H1 (cell line): ENCODE data around the gene RNASE13. TPM values are rescaled to one million over a fixed set of nuclear protein-coding genes. Genes with fewer than 3 reads are reported as not detected.

Experiments used
- CTCF ChIA-PET: fragments of 300-600 bp; sonication (Branson Sonifier 250); formaldehyde crosslinking; loops from one replicate; lab custom pipeline; 2021; ENCODE audit not compliant: partially characterized antibody; lab: Charles Lee
- POLR2A ChIA-PET: fragments of 300-600 bp; sonication (Branson Sonifier 250); formaldehyde crosslinking; loops from one replicate; lab custom pipeline; 2021; ENCODE audit warnings: inconsistent platforms; ENCODE audit not compliant: partially characterized antibody; lab: Charles Lee
- DNase-seq, 2 experiments: peaks; one replicate each; pipeline versions ENCODE4 v3.0.0 to v3.0.0-alpha.2; 2010 to 2022; ENCODE audit warnings: low spot score in 2 of 2, low read depth in 1 of 2, mixed read lengths in 1 of 2
- FAIRE-seq: peaks from 2 replicates; lab custom pipeline; 2011; peaks lifted over from hg19 to GRCh38; lab: Jason Lieb, UNC
- H2AFZ ChIP-seq: 2 replicates; pipeline ENCODE4 v1.8.1; 2012; ENCODE audit warnings: low read length, inconsistent platforms
- H2AK5ac ChIP-seq: 2 replicates; pipeline ENCODE4 v1.6.1; 2013; ENCODE audit warnings: low read depth, low read length
- H2BK120ac ChIP-seq: replicated peaks from 2 replicates; pipeline ENCODE3; 2013; ENCODE audit warnings: low read depth, low read length, inconsistent platforms
- H2BK12ac ChIP-seq: 2 replicates; pipeline ENCODE4 v1.6.1; 2013; ENCODE audit warnings: low read depth, low read length
- H2BK15ac ChIP-seq: 2 replicates; pipeline ENCODE4 v1.6.1; 2013; ENCODE audit warnings: low read length
- H2BK20ac ChIP-seq: 2 replicates; pipeline ENCODE4 v1.6.1; 2013; ENCODE audit warnings: low read length
- H2BK5ac ChIP-seq: 2 replicates; pipeline ENCODE4 v1.6.1; 2013; ENCODE audit warnings: low read depth, low read length
- H3K14ac ChIP-seq: 2 replicates; pipeline ENCODE4 v1.6.1; 2013; ENCODE audit warnings: inconsistent platforms; ENCODE audit not compliant: insufficient read length
- H3K18ac ChIP-seq: 2 replicates; pipeline ENCODE4 v1.6.1; 2013; ENCODE audit warnings: low read length; ENCODE audit errors: extremely low read depth
- H3K23ac ChIP-seq: 2 replicates; pipeline ENCODE4 v1.6.1; 2013; ENCODE audit warnings: inconsistent platforms; ENCODE audit not compliant: insufficient read length
- H3K23me2 ChIP-seq: 2 replicates; pipeline ENCODE4 v1.6.1; 2013; ENCODE audit warnings: low read depth, low read length
- H3K27ac ChIP-seq: 2 replicates; pipeline ENCODE4 v1.6.1; 2011; ENCODE audit warnings: low read depth, low read length, inconsistent platforms
- H3K27me3 ChIP-seq, 4 experiments: replicated peaks in 1 of 4; 1 replicate in 1 of 4; 2 replicates in 3 of 4; pipeline versions ENCODE4 v1.6.1 to v1.8.1; 2011 to 2013; ENCODE audit warnings: low read length in 3 of 4, mild to moderate bottlenecking in 3 of 4, inconsistent platforms in 2 of 4, mixed read lengths in 2 of 4, moderate library complexity in 1 of 4; ENCODE audit not compliant: control insufficient read depth in 3 of 4, insufficient read depth in 3 of 4; ENCODE audit errors: extremely low read depth in 1 of 4
- H3K36me3 ChIP-seq, 4 experiments: 2 replicates each; pipeline versions ENCODE4 v1.6.1 to v1.8.1; 2011 to 2013; ENCODE audit warnings: mild to moderate bottlenecking in 4 of 4, low read length in 3 of 4, moderate library complexity in 2 of 4, control low read depth in 1 of 4, inconsistent platforms in 1 of 4; ENCODE audit not compliant: insufficient read depth in 4 of 4, control insufficient read depth in 2 of 4
- H3K4ac ChIP-seq: replicated peaks from 2 replicates; pipeline ENCODE3; 2013; ENCODE audit warnings: low read length, low read depth, mixed read lengths, inconsistent platforms; ENCODE audit not compliant: insufficient read length
- H3K4me1 ChIP-seq, 4 experiments: replicated peaks in 1 of 4; 1 replicate in 1 of 4; 2 replicates in 3 of 4; pipeline versions ENCODE4 v1.6.1 to v1.8.1; 2011 to 2013; ENCODE audit warnings: low read length in 3 of 4, inconsistent platforms in 2 of 4, mixed read lengths in 1 of 4; ENCODE audit not compliant: insufficient read depth in 4 of 4, control insufficient read depth in 3 of 4
- H3K4me2 ChIP-seq, 2 experiments: 2 replicates each; pipeline versions ENCODE4 v1.6.1 to v1.8.1; 2011 to 2013; ENCODE audit warnings: low read depth in 2 of 2, low read length in 2 of 2, control low read depth in 1 of 2, inconsistent platforms in 1 of 2, mild to moderate bottlenecking in 1 of 2; ENCODE audit not compliant: insufficient read depth in 1 of 2
- H3K4me3 ChIP-seq, 4 experiments: fragments of 200-600, 300-600 bp in 1 of 4; sonication (generic), shearing (Covaris generic), sonication (Bioruptor Twin) in 1 of 4; 2 replicates each; pipeline versions ENCODE4 v1.5.1 to v1.8.1; 2011 to 2016; ENCODE audit warnings: low read length in 4 of 4, low read depth in 3 of 4, control low read depth in 2 of 4, inconsistent platforms in 2 of 4, mild to moderate bottlenecking in 2 of 4, mixed read lengths in 1 of 4, moderate library complexity in 1 of 4; ENCODE audit not compliant: insufficient read depth in 2 of 4; ENCODE audit errors: extremely low read depth in 1 of 4
- H3K56ac ChIP-seq: replicated peaks from 2 replicates; pipeline ENCODE3; 2013; ENCODE audit warnings: low read depth, mild to moderate bottlenecking, mixed read lengths, low read length, inconsistent platforms; ENCODE audit not compliant: insufficient read length
- H3K79me1 ChIP-seq: 2 replicates; pipeline ENCODE4 v1.6.1; 2013; ENCODE audit warnings: low read depth, low read length, control low read depth
- H3K79me2 ChIP-seq, 2 experiments: 2 replicates each; pipeline versions ENCODE4 v1.6.1 to v1.8.1; 2012 to 2013; ENCODE audit warnings: low read length in 2 of 2, mild to moderate bottlenecking in 2 of 2, inconsistent platforms in 1 of 2; ENCODE audit not compliant: insufficient read depth in 2 of 2, control insufficient read depth in 1 of 2
- H3K9ac ChIP-seq, 4 experiments: replicated peaks in 1 of 4; 1 replicate in 1 of 4; 2 replicates in 3 of 4; pipeline versions ENCODE4 v1.6.1 to v1.8.1; 2011 to 2013; ENCODE audit warnings: low read depth in 3 of 4, low read length in 3 of 4, control low read depth in 2 of 4, mild to moderate bottlenecking in 2 of 4, moderate library complexity in 2 of 4, inconsistent platforms in 1 of 4; ENCODE audit errors: extremely low read depth in 1 of 4
- H3K9me3 ChIP-seq, 2 experiments: 2 replicates each; pipeline versions ENCODE4 v1.6.1 to v1.8.1; 2012 to 2013; ENCODE audit warnings: mild to moderate bottlenecking in 2 of 2, moderate library complexity in 2 of 2, control low read depth in 1 of 2, inconsistent platforms in 1 of 2, low read depth in 1 of 2, low read length in 1 of 2, mixed read lengths in 1 of 2; ENCODE audit not compliant: insufficient read depth in 2 of 2
- H4K20me1 ChIP-seq, 2 experiments: replicated peaks in 1 of 2; 2 replicates each; pipeline versions ENCODE3 to v1.8.1; 2011 to 2013; ENCODE audit warnings: inconsistent platforms in 2 of 2, low read length in 2 of 2, mild to moderate bottlenecking in 1 of 2; ENCODE audit not compliant: insufficient read depth in 2 of 2, control insufficient read depth in 1 of 2
- H4K5ac ChIP-seq: 2 replicates; pipeline ENCODE4 v1.6.1; 2013; ENCODE audit warnings: low read length, low read depth, mixed read lengths, inconsistent platforms; ENCODE audit not compliant: insufficient read length
- H4K8ac ChIP-seq: 2 replicates; pipeline ENCODE4 v1.8.0; 2013; ENCODE audit warnings: mild to moderate bottlenecking, moderate library complexity, low read length, inconsistent platforms; ENCODE audit not compliant: insufficient read depth; ENCODE audit errors: extremely low read depth
- H4K91ac ChIP-seq: replicated peaks from 2 replicates; pipeline ENCODE3; 2013; ENCODE audit warnings: low read length, mixed read lengths, inconsistent platforms; ENCODE audit not compliant: insufficient read length
- BRCA1 ChIP-seq: IDR thresholded peaks from 2 replicates; pipeline ENCODE4 v1.6.1; 2012; ENCODE audit warnings: low read depth, low read length, improper control_type of control experiment
- CBX8 ChIP-seq: fragments of 300-800, 300-1000 bp; sonication (generic); IDR thresholded peaks from 2 replicates; pipeline ENCODE4 v1.7.1; 2016; ENCODE audit warnings: low read depth, low read length, borderline replicate concordance
- CEBPB ChIP-seq: IDR thresholded peaks from 2 replicates; pipeline ENCODE4 v1.6.1; 2012; ENCODE audit warnings: low read depth, low read length
- EGR1 ChIP-seq: IDR thresholded peaks from 2 replicates; pipeline ENCODE4 v1.6.1; 2011; ENCODE audit warnings: low read depth, low read length, borderline replicate concordance
- GTF2F1 ChIP-seq: IDR thresholded peaks from 2 replicates; pipeline ENCODE4 v1.6.1; 2012; ENCODE audit warnings: low read depth, low read length, improper control_type of control experiment, borderline replicate concordance
- RAD21 ChIP-seq, 2 experiments: IDR thresholded peaks in 1 of 2; conservative IDR thresholded peaks in 1 of 2; 2 replicates each; pipeline ENCODE4 v1.6.1; 2011; ENCODE audit warnings: low read depth in 2 of 2, low read length in 2 of 2, improper control_type of control experiment in 1 of 2, inconsistent platforms in 1 of 2, mild to moderate bottlenecking in 1 of 2, moderate library complexity in 1 of 2
- SAP30 ChIP-seq: fragments of 300-600 bp; sonication (generic); IDR thresholded peaks from 2 replicates; pipeline ENCODE4 v1.7.1; 2012; ENCODE audit warnings: low read length, moderate library complexity, mild to moderate bottlenecking, inconsistent platforms; ENCODE audit not compliant: insufficient read depth, insufficient replicate concordance
- SP1 ChIP-seq: IDR thresholded peaks from 2 replicates; pipeline ENCODE4 v1.6.1; 2011; ENCODE audit warnings: low read depth, low read length
- TAF1 ChIP-seq: IDR thresholded peaks from 2 replicates; pipeline ENCODE4 v1.6.1; 2011; ENCODE audit warnings: mild to moderate bottlenecking, low read depth, low read length
- TAF7 ChIP-seq: optimal IDR thresholded peaks from 2 replicates; pipeline ENCODE3; 2011; ENCODE audit warnings: low read depth, mild to moderate bottlenecking, inconsistent platforms, low read length, moderate library complexity, borderline replicate concordance
- TEAD4 ChIP-seq: IDR thresholded peaks from 2 replicates; pipeline ENCODE4 v1.6.1; 2012; ENCODE audit warnings: low read depth, low read length, inconsistent platforms, mixed read lengths
- USF2 ChIP-seq: IDR thresholded peaks from 2 replicates; pipeline ENCODE4 v1.6.1; 2011; ENCODE audit warnings: low read length, improper control_type of control experiment
- WGBS, 2 experiments: shearing (Covaris generic) in 1 of 2; methylation state at CpG; one replicate each; pipeline versions ENCODE4 v1.1.6 to v1.1.7; 2013 to 2015; ENCODE audit warnings: low lambda C conversion rate in 2 of 2, mixed read lengths in 2 of 2, inconsistent platforms in 1 of 2, low coverage in 1 of 2, missing lambda C conversion rate in 1 of 2; ENCODE audit not compliant: insufficient replicate concordance in 2 of 2, insufficient coverage in 1 of 2, insufficient read length in 1 of 2; ENCODE audit errors: extremely low coverage in 1 of 2, missing lambda C conversion rate in 1 of 2; 5-methylcytosine and 5-hydroxymethylcytosine counted together
- polyA plus RNA-seq, 7 experiments: library from polyadenylated mRNA; depleted of rRNA in 3 of 7; stranded (reverse) in 5 of 7; unstranded in 2 of 7; fragments of >200 nt in 5 of 7; fragments of 200-250 nt in 2 of 7; gene quantifications; 1 replicate in 5 of 7; 2 replicates in 1 of 7; 4 replicates in 1 of 7; pipeline versions ENCODE4 v1.2.1 to v1.2.3, GENCODE V29; 2011 to 2013; ENCODE audit warnings: missing spikeins in 2 of 7, mixed read lengths in 2 of 7
- total RNA-seq: library from RNA; stranded (reverse); fragmentation: NEBNext Ultra II Directional; extraction: Animal tissue kit (Norgen Biotek cat#: 25700); gene quantifications from 2 replicates; pipeline ENCODE4 v1.2.1, GENCODE V29; 2021

RNASE13 gene
- total and polyA plus RNA-seq, 2 of the 8 experiments (the other 6 are each of a cell fraction or from before 2014, with no cell fraction given): not detected

- Histone ChIP-seq H2AFZ (no peak overlapping the region), H3K4me3 (no peak overlapping the region), H3K79me1 (no peaks in the 10 kb centered on the region), H3K23me2 (peaks cover 2% of the 10 kb centered on the region; the same call in 1 of the 2 replicates), H4K20me1 (no peaks in the 10 kb centered on the region), H3K9me3 (no peaks in the 10 kb centered on the region), H2BK120ac (no peak overlapping the region), H3K4ac (no peak overlapping the region), H2BK15ac (peak overlapping the region; percentile 41; the same call in 1 of the 2 replicates), H3K18ac (no peak overlapping the region), H3K14ac (no peak overlapping the region), H3K79me2 (no peaks in the 10 kb centered on the region), H3K27me3 (peaks cover 0 to 3% (median 0%) of the 10 kb centered on the region in 4 experiments; a peak in 1 of 7 replicates), H3K4me1 (peaks cover 8 to 11% (median 10%) of the 10 kb centered on the region in 4 experiments; a peak in 6 of 7 replicates), H3K23ac (no peak overlapping the region), H4K5ac (no peak overlapping the region), H2BK5ac (no peak overlapping the region), H3K36me3 (no peaks in the 10 kb centered on the region), H3K56ac (no peak overlapping the region), H2AK5ac (no peak overlapping the region), H2BK12ac (peak overlapping the region; percentile 46; the same call in 1 of the 2 replicates), H4K91ac (no peak overlapping the region), H2BK20ac (no peak overlapping the region), H3K4me2 (no peak overlapping the region), H3K9ac (no peak overlapping the region), H4K8ac (no peak overlapping the region), H3K27ac (no peak overlapping the region)
- 85% methylated on average over 8 of the region's 8 CpGs; no CpG with 5 or more reads in 1 of the 2 experiments for WGBS, 2 experiments
- DNase-seq (no peak), FAIRE-seq (no peak)
- POLR2A ChIA-PET: interaction anchor here (0.9 to 4.4 kb wide), 12 partner anchors 9 to 49 kb away, joined by 3 to 36 read pairs (median 4); partner anchors contain the start of genes ARHGEF40, NDRG2 and TPPP2
- CTCF ChIA-PET: interaction anchor here (0.8 to 7.2 kb wide), 33 partner anchors 8 to 349 kb away, joined by 3 to 371 read pairs (median 7); partner anchors contain the start of genes ARHGEF40, NDRG2, RNASE8 and SLC39A2
- TF ChIP-seq RAD21 (IDR thresholded peaks at IDR 0.05 in 1 of 2, conservative IDR thresholded peaks at IDR 0.05 in 1 of 2; ENCODE audit: low read depth in 2 of 2, low read length in 2 of 2) (no peak), TEAD4 (no peak), SP1 (no peak), SAP30 (no peak), CBX8 (no peak), CEBPB (no peak), BRCA1 (no peak), GTF2F1 (no peak), USF2 (no peak), TAF1 (no peak), EGR1 (no peak), TAF7 (no peak)
Measured at GRCh38 chr14:21040370-21040925, 5.8 kb upstream of the RNASE13 start.
